Muscle layer of colon (tissue), 2 donors: Measurements from ENCODE around the gene VAPA.

Experiments
- H3K27ac ChIP-seq: one replicate; pipeline ENCODE4 v1.7.0; 2013; ENCODE audit warnings: low read depth, mild to moderate bottlenecking, low read length, moderate library complexity
- H3K27me3 ChIP-seq, 2 donors: one replicate each; pipeline ENCODE4 v1.7.0; 2013; ENCODE audit warnings: low read length in 2 of 2, mild to moderate bottlenecking in 2 of 2; ENCODE audit not compliant: insufficient read depth in 2 of 2, control insufficient read depth in 1 of 2
- H3K36me3 ChIP-seq: one replicate; pipeline ENCODE4 v1.7.0; 2013; ENCODE audit warnings: mild to moderate bottlenecking, low read length; ENCODE audit not compliant: insufficient read depth
- H3K4me1 ChIP-seq: one replicate; pipeline ENCODE4 v1.7.0; 2013; ENCODE audit warnings: mild to moderate bottlenecking, low read length; ENCODE audit not compliant: insufficient read depth
- H3K4me3 ChIP-seq, 2 donors: one replicate each; pipeline ENCODE4 v1.7.0; 2013; ENCODE audit warnings: low read length in 2 of 2, low read depth in 1 of 2, mild to moderate bottlenecking in 1 of 2, moderate library complexity in 1 of 2
- H3K9ac ChIP-seq: one replicate; pipeline ENCODE4 v1.7.0; 2013; ENCODE audit warnings: low read length
- H3K9me3 ChIP-seq: one replicate; pipeline ENCODE4 v1.7.0; 2013; ENCODE audit warnings: mild to moderate bottlenecking, low read length
- donor health status: abdominal sarcoma.
- donor health status: Adenocarcinoma of cecum.

Gene VAPA

DNA sequence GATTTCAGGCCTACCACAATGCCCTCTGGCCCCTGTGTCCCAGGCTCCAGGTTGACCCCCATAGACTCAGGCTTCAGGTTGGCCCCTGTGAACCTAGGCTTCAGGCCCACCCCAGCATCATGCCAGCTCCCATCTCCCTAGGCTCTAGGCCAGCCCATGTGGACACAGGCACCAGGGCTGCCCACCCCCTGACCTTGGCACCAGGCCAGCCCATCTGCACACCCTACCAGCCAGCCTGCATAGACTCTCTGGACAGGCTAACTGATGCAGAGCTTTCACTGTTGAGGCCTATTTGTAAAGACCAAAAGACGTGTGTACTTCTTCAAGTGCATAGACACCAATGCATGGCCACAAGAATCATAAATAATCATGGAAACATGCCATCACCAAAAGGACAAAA, 83.9 kb downstream of the VAPA start:
- no peaks in the 10 kb centered on the region for H3K27me3 ChIP-seq
- peaks cover 7% of the 10 kb centered on the region for H3K4me1 ChIP-seq
- no peak overlapping the region for H3K27ac ChIP-seq
- H3K4me3 ChIP-seq = no peak overlapping the region
- H3K9me3 ChIP-seq = no peaks in the 10 kb centered on the region
- H3K9ac ChIP-seq = no peak overlapping the region
- no peaks in the 10 kb centered on the region for H3K36me3 ChIP-seq

DNA sequence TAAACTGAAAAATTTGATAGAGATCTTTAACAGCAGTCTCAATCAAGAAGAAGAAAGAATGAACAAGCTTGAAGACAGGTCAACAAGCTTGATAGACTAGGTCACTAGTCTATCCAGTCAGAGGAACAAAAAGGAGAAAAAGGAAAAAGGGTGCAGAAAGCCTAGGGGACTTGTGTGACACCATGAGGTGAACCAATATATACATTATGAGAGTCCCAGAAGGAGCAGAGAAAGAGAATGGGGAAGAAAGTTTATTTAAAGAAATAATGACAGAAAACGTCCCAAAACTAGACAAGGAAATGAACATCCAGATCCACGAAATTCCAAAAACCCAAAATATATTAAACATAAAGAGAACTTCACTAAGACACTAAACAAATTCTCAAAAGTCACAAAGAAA, 84.5 kb downstream of the VAPA start:
- no peaks in the 10 kb centered on the region for H3K27me3 ChIP-seq
- H3K36me3 ChIP-seq = no peaks in the 10 kb centered on the region
- H3K9ac ChIP-seq = no peak overlapping the region
- peaks cover 7% of the 10 kb centered on the region for H3K4me1 ChIP-seq
- H3K4me3 ChIP-seq = no peak overlapping the region
- H3K9me3 ChIP-seq = no peaks in the 10 kb centered on the region
- no peak overlapping the region for H3K27ac ChIP-seq

DNA sequence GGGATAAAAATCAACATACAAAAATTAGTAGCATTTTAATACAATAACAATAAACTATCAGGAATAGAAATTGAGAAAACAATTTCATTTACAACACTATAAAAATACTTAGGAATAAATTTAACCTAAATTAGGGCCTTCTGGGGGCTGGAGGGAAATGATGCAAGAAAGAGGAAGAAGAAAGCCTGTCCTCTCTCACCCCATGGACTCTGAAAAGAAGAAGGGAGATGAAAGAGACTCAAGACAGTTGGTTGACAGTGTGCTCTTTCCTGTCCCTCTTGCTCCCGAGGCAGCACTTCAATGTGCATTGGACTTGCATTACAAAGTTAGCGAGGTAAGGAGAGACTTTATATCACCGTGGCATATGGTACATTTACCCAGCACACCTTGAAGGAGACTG, 88.5 kb downstream of the VAPA start:
- Histone ChIP-seq H3K9ac (no peak overlapping the region), H3K9me3 (no peaks in the 10 kb centered on the region), H3K4me3 (no peak overlapping the region), H3K27me3 (no peaks in the 10 kb centered on the region), H3K27ac (no peak overlapping the region), H3K36me3 (no peaks in the 10 kb centered on the region), H3K4me1 (no peaks in the 10 kb centered on the region)

DNA sequence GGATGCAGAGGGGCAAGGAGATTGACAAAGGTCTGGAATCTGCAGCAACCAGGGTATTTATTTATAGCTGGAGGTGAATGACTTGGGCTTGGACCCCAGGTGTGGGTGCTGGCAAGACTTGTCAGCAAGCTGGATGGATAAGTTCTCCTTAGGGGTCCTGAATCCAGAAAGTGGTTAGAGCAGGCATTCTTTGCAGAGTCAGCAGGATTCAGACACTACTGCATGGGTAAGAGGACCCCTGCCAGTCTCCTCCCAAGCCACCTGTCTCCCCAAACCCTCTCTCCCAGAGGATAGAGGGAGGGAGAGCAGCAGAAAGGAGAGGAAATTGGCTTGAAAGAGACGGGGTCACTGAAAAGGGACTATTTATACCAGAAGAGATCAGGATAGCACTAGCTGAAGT, 89.5 kb downstream of the VAPA start:
- Histone ChIP-seq H3K9me3 (no peaks in the 10 kb centered on the region), H3K27me3 (no peaks in the 10 kb centered on the region), H3K36me3 (no peaks in the 10 kb centered on the region), H3K27ac (no peak overlapping the region), H3K4me1 (no peaks in the 10 kb centered on the region), H3K4me3 (no peak overlapping the region), H3K9ac (no peak overlapping the region)

DNA sequence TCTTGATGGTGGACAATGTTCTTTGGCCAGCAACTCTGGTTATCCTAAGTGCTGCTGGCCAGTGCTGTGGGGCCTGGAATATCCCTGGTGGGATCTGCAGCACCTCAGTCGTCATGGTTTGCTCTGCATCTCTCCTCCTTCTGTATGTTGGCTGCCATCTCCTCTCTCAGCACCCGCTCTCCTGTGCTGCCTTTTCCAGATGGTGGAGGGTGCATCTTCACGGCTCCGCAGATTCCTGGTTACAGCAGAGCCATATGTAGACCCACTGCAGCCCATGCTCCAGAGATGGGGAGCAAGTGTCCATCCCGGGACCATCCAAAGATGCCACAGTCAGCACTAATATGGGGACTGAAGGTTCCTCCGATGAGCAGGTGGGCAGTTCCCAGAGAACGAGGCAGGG, 90.0 kb downstream of the VAPA start:
- Histone ChIP-seq H3K9me3 (no peaks in the 10 kb centered on the region), H3K36me3 (no peaks in the 10 kb centered on the region)

GRCh38 chr18:10006311-10006893, 92.6 kb downstream of the VAPA start:
- no peaks in the 10 kb centered on the region for H3K36me3 ChIP-seq
- no peaks in the 10 kb centered on the region for H3K9me3 ChIP-seq
- peaks cover 23% of the 10 kb centered on the region for H3K4me1 ChIP-seq
- H3K27me3 ChIP-seq = no peaks in the 10 kb centered on the region
- H3K27ac ChIP-seq = no peak overlapping the region
- no peak overlapping the region for H3K4me3 ChIP-seq
- H3K9ac ChIP-seq = no peak overlapping the region

More for the DNA sequence above, 90.0 kb downstream of the VAPA start:
- no peak overlapping the region for H3K27ac ChIP-seq
- no peak overlapping the region for H3K9ac ChIP-seq
- H3K4me3 ChIP-seq = no peak overlapping the region
- no peaks in the 10 kb centered on the region for H3K27me3 ChIP-seq
- no peaks in the 10 kb centered on the region for H3K4me1 ChIP-seq

- Histone ChIP-seq H3K27ac (no peak overlapping the region), H3K9ac (no peak overlapping the region), H3K27me3 (no peaks in the 10 kb centered on the region), H3K9me3 (no peaks in the 10 kb centered on the region), H3K36me3 (no peaks in the 10 kb centered on the region), H3K4me3 (no peak overlapping the region), H3K4me1 (peaks cover 31% of the 10 kb centered on the region)
These were observed 94.3 kb downstream of the VAPA start for GRCh38 chr18:10008006-10008647.
